Panc1 (cell line): ENCODE results near the gene IFI16. TPM values are rescaled to one million over a fixed set of nuclear protein-coding genes. Genes with fewer than 3 reads are reported as not detected.

Source experiments
- ATAC-seq: fragments of 200-7000 bp; cut with Tn5 transposase; 2 replicates; pipeline ENCODE4 v1.9.1; 2020; ENCODE audit warnings: mild to moderate bottlenecking, moderate library complexity
- BruUV-seq: library from RNA; stranded (reverse); fragments of 400-500 nt; replicated peaks from 2 replicates; lab custom pipeline; 2021; lab: Mats Ljungman, UMichigan
- CTCF ChIA-PET: fragments of 300-600 bp; sonication (Branson Sonifier 250); formaldehyde crosslinking; loops from one replicate; lab custom pipeline; 2022; ENCODE audit warnings: antibody characterized with exemption; lab: Charles Lee
- POLR2A ChIA-PET: fragments of 300-600 bp; sonication (Branson Sonifier 250); formaldehyde crosslinking; loops from one replicate; lab custom pipeline; 2022; ENCODE audit warnings: antibody characterized with exemption; lab: Charles Lee
- DNase-seq: peaks from one replicate; pipeline ENCODE4 v3.0.0-alpha.2; 2010; ENCODE audit warnings: low read depth, low spot score
- H3K27ac ChIP-seq: 2 replicates; pipeline ENCODE4 v1.5.1; 2011; ENCODE audit warnings: mild to moderate bottlenecking, low read length, inconsistent platforms
- H3K27me3 ChIP-seq: fragments of 200-500 bp; sonication (Bioruptor generic); 2 replicates; pipeline ENCODE4 v1.6.0; 2014; ENCODE audit warnings: low read length, inconsistent platforms; ENCODE audit not compliant: control insufficient read depth, insufficient read depth
- H3K36me3 ChIP-seq: fragments of 200-500 bp; sonication (Bioruptor generic); 2 replicates; pipeline ENCODE4 v1.5.1; 2014; ENCODE audit warnings: inconsistent platforms, mild to moderate bottlenecking, low read length, moderate library complexity; ENCODE audit not compliant: control insufficient read depth, insufficient read depth
- H3K4me1 ChIP-seq: 2 replicates; pipeline ENCODE4 v1.5.1; 2011; ENCODE audit warnings: inconsistent platforms, mild to moderate bottlenecking, low read length, moderate library complexity; ENCODE audit not compliant: control insufficient read depth, insufficient read depth
- H3K4me3 ChIP-seq, 2 experiments: 2 replicates each; pipeline ENCODE4 v1.5.1; 2011 to 2012; ENCODE audit warnings: low read depth in 2 of 2, low read length in 2 of 2, mild to moderate bottlenecking in 2 of 2, inconsistent platforms in 1 of 2, moderate library complexity in 1 of 2
- H3K9me3 ChIP-seq: fragments of 200-500 bp; sonication (Bioruptor generic); 2 replicates; pipeline ENCODE4 v1.5.1; 2014; ENCODE audit warnings: low read depth, mild to moderate bottlenecking, inconsistent platforms, low read length, moderate library complexity; ENCODE audit not compliant: control insufficient read depth, insufficient read depth
- CTCF ChIP-seq: fragments of 450-650 bp; IDR thresholded peaks from 2 replicates; pipeline ENCODE4 v1.5.1; 2017; ENCODE audit warnings: mild to moderate bottlenecking
- POLR2AphosphoS5 ChIP-seq: IDR thresholded peaks from 2 replicates; pipeline ENCODE4 v1.6.1; 2012; ENCODE audit warnings: mild to moderate bottlenecking, low read depth, low read length, moderate library complexity
- SIN3A ChIP-seq: IDR thresholded peaks from 2 replicates; pipeline ENCODE4 v1.6.1; 2012; ENCODE audit warnings: low read depth, mild to moderate bottlenecking, low read length, moderate library complexity, borderline replicate concordance; ENCODE audit not compliant: insufficient read depth
- TCF7L2 ChIP-seq: IDR thresholded peaks from 2 replicates; pipeline ENCODE4 v1.6.1; 2011; ENCODE audit warnings: mild to moderate bottlenecking, low read depth, low read length, inconsistent platforms
- in situ Hi-C: cut with HindIII; loops from 2 replicates; pipeline ENCODE4 v1.10.0; 2016; ENCODE audit warnings: low sequenced_read_pairs, low pct_unique_long_range_greater_than_20kb
- intact Hi-C: fragments of 100-400 bp; cut with micrococcal nuclease; formaldehyde crosslinking; loops from one replicate; pipeline ENCODE4 v1.10.0; 2022; ENCODE audit not compliant: unreplicated experiment
- total RNA-seq: library from RNA; stranded (reverse); gene quantifications from one replicate; pipeline ENCODE4 v1.2.1, GENCODE V29; 2021; ENCODE audit not compliant: unreplicated experiment
- TF ChIP-seq, protein P1 (sequence below), 2 experiments: IDR thresholded peaks; 2 replicates each; pipeline ENCODE4 v1.6.1; 2011 to 2012; ENCODE audit warnings: low read depth in 2 of 2, control low read depth in 1 of 2, low read length in 1 of 2, mild to moderate bottlenecking in 1 of 2, moderate library complexity in 1 of 2; ENCODE audit not compliant: insufficient read depth in 1 of 2

IFI16 gene
- total RNA-seq, 1 experiment from 2014 or later = 0.36 TPM

- BruUV-seq = no TSS peak
- ChIA-PET CTCF (no interaction called here), POLR2A (no interaction called here)
- in situ Hi-C loops (no loop called here), intact Hi-C loops (no loop called here)
- H3K4me3 ChIP-seq = no peak overlapping the region
- H3K27me3 ChIP-seq = no peaks in the 10 kb centered on the region
- no peaks in the 10 kb centered on the region for H3K9me3 ChIP-seq
- no peaks in the 10 kb centered on the region for H3K36me3 ChIP-seq
- DNase-seq (no peak), ATAC-seq (no peak)
- TF ChIP-seq CTCF = no peak
- TF ChIP-seq POLR2AphosphoS5 = no peak
- TF ChIP-seq, protein P1, sequence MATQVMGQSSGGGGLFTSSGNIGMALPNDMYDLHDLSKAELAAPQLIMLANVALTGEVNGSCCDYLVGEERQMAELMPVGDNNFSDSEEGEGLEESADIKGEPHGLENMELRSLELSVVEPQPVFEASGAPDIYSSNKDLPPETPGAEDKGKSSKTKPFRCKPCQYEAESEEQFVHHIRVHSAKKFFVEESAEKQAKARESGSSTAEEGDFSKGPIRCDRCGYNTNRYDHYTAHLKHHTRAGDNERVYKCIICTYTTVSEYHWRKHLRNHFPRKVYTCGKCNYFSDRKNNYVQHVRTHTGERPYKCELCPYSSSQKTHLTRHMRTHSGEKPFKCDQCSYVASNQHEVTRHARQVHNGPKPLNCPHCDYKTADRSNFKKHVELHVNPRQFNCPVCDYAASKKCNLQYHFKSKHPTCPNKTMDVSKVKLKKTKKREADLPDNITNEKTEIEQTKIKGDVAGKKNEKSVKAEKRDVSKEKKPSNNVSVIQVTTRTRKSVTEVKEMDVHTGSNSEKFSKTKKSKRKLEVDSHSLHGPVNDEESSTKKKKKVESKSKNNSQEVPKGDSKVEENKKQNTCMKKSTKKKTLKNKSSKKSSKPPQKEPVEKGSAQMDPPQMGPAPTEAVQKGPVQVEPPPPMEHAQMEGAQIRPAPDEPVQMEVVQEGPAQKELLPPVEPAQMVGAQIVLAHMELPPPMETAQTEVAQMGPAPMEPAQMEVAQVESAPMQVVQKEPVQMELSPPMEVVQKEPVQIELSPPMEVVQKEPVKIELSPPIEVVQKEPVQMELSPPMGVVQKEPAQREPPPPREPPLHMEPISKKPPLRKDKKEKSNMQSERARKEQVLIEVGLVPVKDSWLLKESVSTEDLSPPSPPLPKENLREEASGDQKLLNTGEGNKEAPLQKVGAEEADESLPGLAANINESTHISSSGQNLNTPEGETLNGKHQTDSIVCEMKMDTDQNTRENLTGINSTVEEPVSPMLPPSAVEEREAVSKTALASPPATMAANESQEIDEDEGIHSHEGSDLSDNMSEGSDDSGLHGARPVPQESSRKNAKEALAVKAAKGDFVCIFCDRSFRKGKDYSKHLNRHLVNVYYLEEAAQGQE (IDR thresholded peaks at IDR 0.05; ENCODE audit: insufficient read depth in 1 of 2, low read depth in 2 of 2, low read length in 1 of 2) = no peak
- no peak for TF ChIP-seq SIN3A
- no peak for TF ChIP-seq TCF7L2
- no peak overlapping the region for H3K27ac ChIP-seq
- H3K4me1 ChIP-seq = no peaks in the 10 kb centered on the region
Observed at GRCh38 chr1:159092036-159092760, 82.5 kb downstream of the IFI16 start.

DNA sequence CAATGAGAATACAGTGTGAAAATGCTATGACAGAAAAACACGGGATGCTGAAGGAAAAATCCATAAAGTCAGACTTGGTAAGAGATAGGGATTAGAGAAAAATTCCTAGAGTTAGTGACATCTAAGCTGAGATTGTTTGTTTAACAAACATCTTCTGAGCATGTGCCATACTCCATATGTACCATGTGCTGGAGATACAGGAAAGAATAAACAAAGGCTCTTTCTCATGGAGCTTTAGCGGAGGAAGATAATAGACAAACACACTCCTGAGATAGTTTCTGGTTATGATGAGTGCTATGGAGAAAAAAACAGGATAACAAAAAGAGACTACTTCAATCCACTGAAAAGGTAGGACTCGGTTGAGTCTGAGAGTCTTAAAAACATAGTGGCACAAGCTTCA lies 88.9 kb downstream of the IFI16 start:
- intact Hi-C loops = no loop called here

GRCh38 chr1:159100589-159100988 lies 90.9 kb downstream of the IFI16 start:
- H3K27me3 ChIP-seq = peaks cover 4% of the 10 kb centered on the region; the same call in 1 of the 2 replicates
- CTCF ChIA-PET = no interaction called here
- in situ Hi-C loops = no loop called here

More for the DNA sequence above, 88.9 kb downstream of the IFI16 start:
- no peak for DNase-seq
- in situ Hi-C loops = no loop called here
- Histone ChIP-seq H3K36me3 (no peaks in the 10 kb centered on the region), H3K4me1 (no peaks in the 10 kb centered on the region), H3K27me3 (peaks cover 4% of the 10 kb centered on the region; the same call in 1 of the 2 replicates), H3K9me3 (no peaks in the 10 kb centered on the region), H3K4me3 (no peak overlapping the region), H3K27ac (no peak overlapping the region)
- no peak for TF ChIP-seq TCF7L2
- TF ChIP-seq POLR2AphosphoS5 = no peak
- ChIA-PET POLR2A (no interaction called here), CTCF (no interaction called here)
- ATAC-seq = no peak
- BruUV-seq = no TSS peak

More at GRCh38 chr1:159100589-159100988, 90.9 kb downstream of the IFI16 start:
- BruUV-seq = no TSS peak
- no peaks in the 10 kb centered on the region for H3K4me1 ChIP-seq
- intact Hi-C loops = no loop called here
- no peaks in the 10 kb centered on the region for H3K36me3 ChIP-seq
- H3K4me3 ChIP-seq = no peak overlapping the region
- ATAC-seq (no peak), DNase-seq (no peak)
- no peak overlapping the region for H3K27ac ChIP-seq
- POLR2A ChIA-PET = no interaction called here
- TF ChIP-seq POLR2AphosphoS5 (no peak), CTCF (no peak), TCF7L2 (no peak), SIN3A (no peak)
- TF ChIP-seq, protein P1 (IDR thresholded peaks at IDR 0.05; ENCODE audit: insufficient read depth in 1 of 2, low read depth in 2 of 2, low read length in 1 of 2) = no peak
- no peaks in the 10 kb centered on the region for H3K9me3 ChIP-seq
